Urinary bladder (tissue), 4 donors: Measurements from ENCODE around the gene VSIG4. TPM values are rescaled to one million over a fixed set of nuclear protein-coding genes. Genes with fewer than 3 reads are reported as not detected.
A peak's percentile ranks its signal among the peaks of the same experiment; 100 is the strongest.
"Not testable (repeated sequence)": the region's sequence is repeated elsewhere in the genome, so short reads cannot be mapped to it uniquely, and the experiment has no call there.

Experiments
- DNase-seq: peaks from one replicate; pipeline ENCODE4 v3.0.0-alpha.2; 2015; ENCODE audit errors: extremely low spot score
- H3K27ac ChIP-seq: one replicate; pipeline ENCODE4 v1.5.1; 2013; ENCODE audit warnings: low read depth, mild to moderate bottlenecking, moderate library complexity
- H3K36me3 ChIP-seq: one replicate; pipeline ENCODE4 v1.6.1; 2013; ENCODE audit warnings: mild to moderate bottlenecking, moderate library complexity; ENCODE audit not compliant: insufficient read depth
- H3K4me1 ChIP-seq: one replicate; pipeline ENCODE4 v1.6.1; 2013; ENCODE audit warnings: mild to moderate bottlenecking, moderate library complexity; ENCODE audit not compliant: insufficient read depth
- H3K4me3 ChIP-seq: one replicate; pipeline ENCODE4 v1.5.1; 2013; ENCODE audit warnings: low read depth, low read length
- WGBS: extraction: QIAGEN DNeasy Blood & Tissue Kit; methylation state at CpG from one replicate; pipeline ENCODE4 v1.1.7; 2013; 5-methylcytosine and 5-hydroxymethylcytosine counted together
- polyA plus RNA-seq: library from polyadenylated mRNA; stranded (reverse); fragments of 200-250 nt; gene quantifications from one replicate; pipeline ENCODE4 v1.2.3, GENCODE V29; 2013
- total RNA-seq: library from RNA; depleted of rRNA; stranded (reverse); fragments of >200 nt; gene quantifications from one replicate; pipeline ENCODE4 v1.2.3, GENCODE V29; 2014
- donor health status: healthy with polysubstance abuse.
- donor health status: healthy.

Gene VSIG4
- total and polyA plus RNA-seq, 2 donors: 22.4 to 110 TPM

DNA sequence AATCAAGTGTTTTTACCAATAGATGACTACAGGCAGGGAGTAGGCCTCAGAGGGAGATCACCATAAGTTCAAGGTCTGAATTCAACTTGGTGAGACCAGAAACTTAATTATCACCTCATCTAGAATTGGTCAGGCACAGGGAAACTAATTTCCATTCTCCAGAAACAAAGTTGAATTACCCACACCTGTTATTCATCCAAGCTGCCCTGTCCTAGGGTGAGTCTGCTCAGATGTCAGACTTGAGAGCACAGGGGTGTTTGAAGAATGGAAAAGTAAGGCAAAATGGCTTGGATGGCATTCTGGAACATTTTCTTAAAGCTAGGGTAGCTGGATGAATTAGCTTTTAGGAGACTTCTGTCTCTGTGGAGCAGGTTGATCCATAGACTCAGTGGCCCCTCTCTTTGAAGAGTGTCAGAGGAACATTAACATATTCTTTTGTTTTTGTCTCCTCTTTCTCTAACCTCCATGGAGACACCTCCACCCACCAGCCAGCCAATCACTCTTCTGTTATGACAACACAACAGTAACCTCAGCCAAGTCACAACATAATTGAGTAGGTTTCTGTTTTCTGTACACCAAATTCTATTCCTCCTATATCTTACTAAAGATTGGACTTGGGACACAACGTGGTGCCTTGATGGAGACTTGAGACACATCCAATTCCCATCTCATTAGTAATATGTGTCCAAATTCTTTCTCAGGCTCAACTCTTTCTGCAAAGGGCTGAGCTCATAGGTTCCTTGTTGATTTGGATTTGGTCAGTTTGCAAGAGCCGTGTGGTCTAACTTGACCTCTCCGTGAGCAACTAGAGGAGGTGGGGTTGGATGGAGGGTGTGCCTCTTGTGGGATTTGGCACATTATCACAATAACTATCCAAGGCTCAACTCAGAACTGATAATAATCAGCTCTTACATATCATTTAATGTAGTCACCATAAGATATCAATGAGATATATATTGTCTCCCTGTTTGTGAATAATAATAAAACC lies 45.1 kb downstream of the VSIG4 start:
- Histone ChIP-seq H3K27ac (no peak overlapping the region), H3K4me3 (no peak overlapping the region), H3K36me3 (no peaks in the 10 kb centered on the region), H3K4me1 (no peaks in the 10 kb centered on the region)
- no peak for DNase-seq
- 73% methylated on average over 3 of the region's 3 CpGs for WGBS

- no peak overlapping the region for H3K27ac ChIP-seq
- no peaks in the 10 kb centered on the region for H3K36me3 ChIP-seq
- no peak overlapping the region for H3K4me3 ChIP-seq
- 94% methylated on average over 2 of the region's 2 CpGs for WGBS
- no peak for DNase-seq
- no peaks in the 10 kb centered on the region for H3K4me1 ChIP-seq
Observed at GRCh38 chrX:65993915-65994460, 45.9 kb downstream of the VSIG4 start.

DNA sequence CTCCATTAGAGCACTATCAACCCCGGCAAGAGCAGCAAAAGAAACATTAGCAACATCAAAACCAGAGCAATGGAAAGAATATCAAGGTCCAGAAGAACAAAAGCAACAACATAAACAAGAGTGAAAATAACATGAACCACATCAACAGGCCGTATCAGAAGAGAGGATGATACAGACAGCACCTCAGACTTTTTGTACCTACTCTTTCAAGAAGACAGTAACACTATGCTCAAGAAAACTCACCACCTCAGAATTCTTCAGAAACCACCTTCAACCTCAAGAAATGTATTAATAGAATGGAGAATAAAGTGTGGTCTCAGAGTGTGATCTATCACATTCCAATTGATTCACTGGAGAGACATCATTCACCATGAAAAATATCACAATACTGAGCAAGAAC lies 46.5 kb downstream of the VSIG4 start:
- H3K4me1 ChIP-seq: no peaks in the 10 kb centered on the region
- WGBS: 89% methylated on average over 2 of the region's 2 CpGs
- H3K27ac ChIP-seq: no peak overlapping the region
- no peaks in the 10 kb centered on the region for H3K36me3 ChIP-seq
- no peak for DNase-seq
- no peak overlapping the region for H3K4me3 ChIP-seq

- no peak for DNase-seq
- H3K27ac ChIP-seq: no peak overlapping the region
- no peak overlapping the region for H3K4me3 ChIP-seq
- no peaks in the 10 kb centered on the region for H3K36me3 ChIP-seq
- H3K4me1 ChIP-seq: no peaks in the 10 kb centered on the region
Observed at GRCh38 chrX:65990702-65991101, 49.2 kb downstream of the VSIG4 start.

DNA sequence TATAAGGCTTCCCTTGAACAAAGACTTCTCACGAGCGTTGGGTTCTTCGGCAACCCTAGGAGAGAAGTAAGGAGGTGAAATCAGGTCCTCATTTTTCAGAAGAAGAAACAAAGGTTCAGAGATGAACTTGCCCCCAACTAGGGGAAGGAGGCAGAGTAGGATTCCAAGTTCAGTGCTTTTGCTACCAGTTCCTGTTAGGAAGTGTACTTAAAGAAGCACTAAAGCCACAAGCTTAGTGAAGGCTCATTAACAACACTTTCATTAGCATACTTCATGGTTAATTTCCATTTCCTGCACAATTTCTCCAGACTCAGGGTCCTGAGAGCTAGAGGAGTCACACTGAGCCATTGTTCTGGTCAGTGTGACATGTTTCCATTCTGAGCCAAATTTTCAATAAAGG lies 52.1 kb downstream of the VSIG4 start:
- DNase-seq: no peak
- Histone ChIP-seq H3K4me1 (no peaks in the 10 kb centered on the region), H3K4me3 (no peak overlapping the region), H3K36me3 (no peaks in the 10 kb centered on the region), H3K27ac (no peak overlapping the region)
- WGBS: 67% methylated on average over 3 of the region's 3 CpGs

GRCh38 chrX:65985922-65986588 lies 53.8 kb downstream of the VSIG4 start:
- no peak overlapping the region for H3K27ac ChIP-seq
- 35% methylated on average over 5 of the region's 5 CpGs for WGBS
- H3K4me3 ChIP-seq: no peak overlapping the region
- H3K4me1 ChIP-seq: no peaks in the 10 kb centered on the region
- peak; percentile 0 for DNase-seq
- H3K36me3 ChIP-seq: no peaks in the 10 kb centered on the region

DNA sequence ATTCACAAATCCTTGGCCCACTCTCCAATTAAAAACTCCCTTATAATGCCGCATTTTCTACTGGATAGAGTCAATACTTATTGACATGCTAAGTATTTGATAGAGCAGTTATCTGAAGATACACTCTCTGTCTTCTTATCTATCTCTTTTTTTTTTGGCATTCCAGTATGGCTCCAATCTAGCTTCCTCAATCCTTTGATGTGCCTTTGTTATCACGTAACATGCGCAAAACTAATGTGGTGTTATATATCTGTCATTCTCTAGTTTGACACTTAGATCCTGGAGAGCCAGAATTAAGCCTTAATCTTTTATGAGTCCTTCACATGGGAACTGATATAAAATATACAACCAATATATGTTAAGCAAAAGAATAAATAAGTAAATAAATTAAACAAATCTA lies 54.7 kb downstream of the VSIG4 start:
- H3K36me3 ChIP-seq: no peaks in the 10 kb centered on the region
- WGBS: 99% methylated on average over 3 of the region's 3 CpGs
- no peak overlapping the region for H3K4me3 ChIP-seq
- H3K4me1 ChIP-seq: no peaks in the 10 kb centered on the region
- H3K27ac ChIP-seq: no peak overlapping the region
- no peak for DNase-seq

- DNase-seq, H3K27ac ChIP-seq, H3K36me3 ChIP-seq, H3K4me3 ChIP-seq, H3K4me1 ChIP-seq: not testable (repeated sequence)
- 96% methylated on average over 1 of the region's 1 CpG for WGBS
Observed at GRCh38 chrX:65977161-65977560, 62.7 kb downstream of the VSIG4 start.

DNA sequence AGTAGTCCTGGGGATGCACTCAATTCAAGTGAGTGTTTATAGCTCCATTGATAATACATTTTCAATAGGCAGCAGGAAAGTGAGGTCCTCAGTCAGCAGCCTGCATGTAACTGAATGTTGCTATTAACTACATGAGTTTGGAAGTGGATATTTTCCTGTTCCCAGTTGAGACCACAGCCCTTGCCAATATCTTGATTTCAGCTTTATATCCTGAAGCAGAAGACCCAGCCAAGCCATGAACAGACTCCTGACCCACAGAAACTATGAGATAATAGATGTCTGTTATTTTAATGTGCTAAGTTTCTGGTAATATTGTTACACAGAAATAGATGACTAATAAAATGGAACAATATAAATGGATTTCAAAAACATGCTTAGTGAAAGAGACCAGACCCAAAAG lies 63.7 kb downstream of the VSIG4 start:
- H3K4me1 ChIP-seq: no peaks in the 10 kb centered on the region
- H3K4me3 ChIP-seq: no peak overlapping the region
- no peaks in the 10 kb centered on the region for H3K36me3 ChIP-seq
- no peak for DNase-seq
- H3K27ac ChIP-seq: no peak overlapping the region

GRCh38 chrX:65975161-65975751 lies 64.6 kb downstream of the VSIG4 start:
- H3K27ac ChIP-seq, H3K4me3 ChIP-seq, DNase-seq, H3K4me1 ChIP-seq, H3K36me3 ChIP-seq: not testable (repeated sequence)
- WGBS: 97% methylated on average over 38 of the region's 38 CpGs

Other genes starting within 250 kb of the VSIG4 start
- gene HEPH, start 124.2 kb upstream of the VSIG4 start, total RNA-seq: 48.4 TPM
- 31.3 TPM for gene HEPH, start 124.2 kb upstream of the VSIG4 start, polyA plus RNA-seq